Measurements from ENCODE around the gene LIN7A.
"Not testable (repeated sequence)": the region's sequence is repeated elsewhere in the genome, so short reads cannot be mapped to it uniquely, and the experiment has no call there.

The LIN7A gene

DNA sequence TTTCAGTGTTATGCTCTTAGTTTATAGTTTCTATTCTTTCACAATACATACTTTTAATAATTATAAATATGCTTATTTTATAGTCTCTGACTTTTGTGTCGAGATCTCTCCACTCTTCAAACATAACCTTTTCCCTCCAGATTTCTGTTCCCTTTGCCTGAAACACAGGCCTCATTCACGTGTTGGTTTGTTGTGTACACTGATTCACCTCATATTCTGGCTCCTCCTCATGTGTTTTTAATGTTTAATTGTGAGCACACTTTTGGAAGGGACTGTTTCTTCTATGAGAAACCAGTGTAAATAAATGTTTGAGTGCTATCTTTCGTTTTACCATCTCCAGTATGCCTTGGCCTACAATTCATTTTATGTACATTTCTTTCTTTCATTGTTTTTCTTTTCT lies 20.1 kb downstream of the LIN7A start:
- DNase-seq, result no peak

- DNase-seq, result no peak
Measured at GRCh38 chr12:80912901-80913770, 24.6 kb downstream of the LIN7A start.

GRCh38 chr12:80909370-80909769 lies 28.4 kb downstream of the LIN7A start:
- DNase-seq, result no peak

DNA sequence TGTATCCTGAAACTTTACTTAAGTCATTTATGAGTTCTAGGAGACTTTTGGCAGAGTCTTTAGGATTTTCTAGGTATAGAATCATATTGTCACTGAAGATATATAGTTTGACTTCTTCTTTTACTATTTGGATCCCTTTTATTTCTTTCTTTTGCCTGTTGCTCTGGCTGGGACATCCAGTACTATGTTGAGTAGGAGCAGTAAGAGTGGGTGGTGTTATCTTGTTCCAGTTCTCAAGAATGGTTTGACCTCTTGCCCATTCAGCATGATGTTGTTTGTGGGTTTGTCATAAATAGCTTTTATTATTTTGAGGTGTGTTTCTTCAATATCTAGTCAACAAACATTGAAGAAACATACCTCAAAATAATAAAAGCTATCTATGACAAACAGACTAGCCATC lies 35.0 kb downstream of the LIN7A start:
- no peak for DNase-seq

DNA sequence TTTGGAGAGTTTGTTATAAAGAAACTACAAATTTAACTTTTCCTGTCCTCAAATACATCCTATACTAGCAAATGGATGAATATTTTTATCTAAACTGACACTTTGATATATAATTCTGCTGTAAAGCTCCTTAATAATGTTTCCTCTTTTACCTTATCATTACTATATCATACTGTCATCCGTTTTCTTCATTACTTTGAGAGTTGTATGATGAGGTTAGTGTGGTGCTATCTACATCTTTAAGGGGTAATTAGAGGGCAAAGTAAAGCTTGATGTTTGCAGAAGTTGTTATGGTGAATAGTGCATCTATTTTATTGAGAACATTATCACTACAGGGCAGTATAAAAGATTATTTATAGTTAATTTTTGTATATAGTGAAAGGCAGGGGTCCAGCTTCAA lies 36.1 kb downstream of the LIN7A start:
- no peak for DNase-seq

DNA sequence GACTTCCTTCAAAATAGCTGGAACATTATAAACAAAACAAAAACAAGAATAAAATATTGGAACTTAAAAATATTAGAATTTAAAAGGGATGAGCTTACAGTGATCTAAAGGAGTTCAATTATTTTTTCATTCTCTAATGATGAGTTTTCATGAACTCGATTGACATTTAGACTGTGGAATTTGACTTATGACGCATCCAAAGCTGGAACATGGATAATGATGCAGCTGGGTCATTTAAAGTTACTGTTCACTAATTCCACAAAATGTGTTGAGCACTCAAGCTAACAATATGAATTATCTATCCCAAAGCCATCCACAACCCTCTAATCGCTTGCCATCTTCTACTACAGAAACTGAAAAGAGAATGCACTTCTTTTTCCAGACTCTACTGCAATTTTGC lies 42.5 kb downstream of the LIN7A start:
- no peak for DNase-seq

DNA sequence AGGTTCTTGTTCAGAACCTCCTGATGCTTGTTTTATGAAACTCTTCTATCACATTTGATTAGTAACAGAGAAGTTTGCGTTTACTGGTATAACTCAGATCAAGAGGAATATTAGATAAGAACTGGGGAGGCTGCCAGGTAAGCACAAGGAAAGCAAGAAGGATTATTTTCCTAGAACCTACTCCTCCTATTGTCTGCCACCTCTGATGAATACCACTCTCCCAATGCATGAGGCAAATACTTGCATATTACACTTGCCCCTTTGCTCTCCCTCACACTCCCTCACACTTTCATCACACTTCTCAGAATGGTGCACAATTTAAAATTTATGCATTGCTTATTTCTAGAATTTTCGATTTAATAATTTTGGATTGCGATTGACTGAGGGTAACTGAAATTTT lies 43.6 kb downstream of the LIN7A start:
- DNase-seq, result no peak

DNA sequence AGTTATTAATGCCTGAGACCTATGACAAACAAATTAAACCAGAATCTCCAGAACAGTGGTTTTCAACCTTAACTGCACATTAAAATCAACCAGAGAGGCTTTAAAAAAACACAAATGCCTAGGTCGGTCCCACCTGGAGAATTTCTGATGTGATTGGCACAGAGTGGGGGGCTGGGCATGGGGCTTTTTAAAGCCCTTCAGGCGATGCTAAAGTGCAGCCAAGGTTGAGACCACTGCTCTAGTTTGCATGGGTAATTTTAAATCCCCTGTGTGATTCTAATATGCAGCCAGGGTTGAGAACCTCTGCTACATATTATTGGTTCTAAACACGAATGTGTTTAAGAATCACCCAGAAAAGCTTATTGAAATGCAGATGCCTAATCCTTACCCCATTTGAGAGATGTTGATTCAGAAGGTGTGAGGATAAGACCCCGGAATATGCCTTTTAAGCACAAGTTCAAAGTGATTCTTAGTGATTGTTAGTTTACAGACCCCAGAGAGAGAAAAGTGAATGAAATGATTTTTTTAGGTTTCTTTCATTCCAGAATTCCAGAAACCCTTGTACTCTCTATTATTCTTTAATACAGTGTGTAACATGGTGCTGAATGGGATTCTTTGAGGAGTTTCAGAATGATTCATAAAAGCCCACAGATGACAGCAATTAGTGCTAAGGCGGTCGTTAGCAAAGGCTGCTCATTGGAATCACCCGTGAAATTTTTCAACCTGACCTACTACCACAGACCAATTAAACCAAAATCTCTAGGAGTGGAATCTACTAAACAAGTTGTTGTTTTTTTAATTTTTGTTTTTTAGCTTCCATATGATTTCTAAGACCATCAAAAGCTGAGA lies 44.9 kb downstream of the LIN7A start:
- no peak for DNase-seq

DNA sequence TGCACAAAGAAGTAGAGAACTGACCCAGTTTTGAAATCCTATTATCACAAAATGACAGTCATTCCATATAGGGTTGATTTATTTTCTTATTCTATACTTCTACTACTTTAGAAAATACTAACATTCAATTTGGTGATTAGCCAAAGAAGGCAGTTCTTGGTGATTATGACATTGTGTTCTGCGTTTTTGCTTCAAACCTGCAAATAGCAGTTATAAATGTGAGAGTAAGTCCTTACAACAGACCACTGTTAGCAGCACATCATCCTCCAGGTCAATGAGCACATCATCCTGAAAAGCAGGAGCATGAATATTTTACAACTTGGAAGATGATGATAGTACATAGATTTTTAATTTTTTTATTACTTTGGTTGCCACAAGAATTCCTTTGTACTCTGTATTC lies 53.1 kb downstream of the LIN7A start:
- no peak for DNase-seq

- no peak for DNase-seq
Measured at GRCh38 chr12:80881106-80881505, 56.6 kb downstream of the LIN7A start.

DNA sequence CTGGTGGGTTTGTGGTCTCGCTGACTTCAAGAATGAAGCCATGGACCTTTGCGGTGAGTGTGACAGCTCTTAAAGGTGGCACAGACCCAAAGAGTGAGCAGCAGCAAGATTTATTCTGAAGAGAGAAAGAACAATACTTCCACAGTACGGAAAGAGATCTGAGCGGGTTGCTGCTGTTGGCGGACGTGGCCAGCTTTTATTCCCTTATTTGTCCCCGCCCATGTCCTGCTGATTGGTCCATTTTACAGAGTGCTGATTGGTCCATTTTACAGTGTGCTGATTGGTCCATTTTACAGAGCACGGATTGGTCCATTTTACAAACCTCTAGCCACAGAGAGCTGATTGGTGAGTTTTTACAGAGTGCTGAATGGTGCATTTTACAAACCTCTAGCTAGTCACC lies 59.3 kb downstream of the LIN7A start:
- not testable (repeated sequence) for DNase-seq

DNA sequence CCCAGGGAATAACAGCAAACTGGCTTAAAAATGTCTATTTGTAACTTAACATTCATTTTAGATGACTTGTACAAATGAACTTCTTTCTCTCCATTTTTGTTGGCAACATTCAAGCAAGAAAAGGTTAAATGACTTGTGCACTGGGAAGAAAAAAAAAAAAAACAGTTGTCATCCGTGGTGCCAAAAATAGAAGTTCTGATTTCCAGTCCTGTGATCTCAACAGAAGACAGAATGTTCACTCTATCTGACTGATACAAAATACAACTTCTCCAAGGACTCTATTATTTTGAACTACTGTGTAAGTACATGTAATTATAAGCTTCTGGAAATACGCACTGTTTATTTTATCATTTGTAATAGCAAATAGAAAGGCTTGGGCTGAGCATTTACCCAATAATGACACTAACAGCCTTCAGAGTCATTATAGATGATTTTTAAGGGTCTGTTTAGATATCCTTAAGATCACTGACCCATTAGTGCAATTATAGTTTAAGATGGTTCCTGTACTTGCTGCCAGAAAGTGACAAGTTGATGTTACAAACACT lies 59.9 kb downstream of the LIN7A start:
- no peak for DNase-seq

DNA sequence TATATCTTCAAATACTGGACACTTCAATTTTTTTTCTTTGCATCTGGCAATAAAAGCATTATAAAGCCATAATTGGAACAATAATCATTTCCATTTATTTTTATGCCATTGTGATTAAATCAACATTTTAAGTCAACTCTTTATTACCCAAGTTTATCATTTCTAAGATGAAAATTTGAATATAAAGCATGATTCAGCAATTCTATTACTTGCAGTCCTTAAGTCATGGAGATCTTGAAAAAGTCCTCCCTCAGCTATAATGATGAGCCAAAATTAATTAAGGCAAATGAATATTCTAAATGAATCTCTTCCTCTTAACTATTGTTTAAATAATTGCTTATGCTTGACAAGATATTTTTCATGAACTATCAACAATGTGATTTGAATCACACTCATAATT lies 65.7 kb downstream of the LIN7A start:
- no peak for DNase-seq

DNA sequence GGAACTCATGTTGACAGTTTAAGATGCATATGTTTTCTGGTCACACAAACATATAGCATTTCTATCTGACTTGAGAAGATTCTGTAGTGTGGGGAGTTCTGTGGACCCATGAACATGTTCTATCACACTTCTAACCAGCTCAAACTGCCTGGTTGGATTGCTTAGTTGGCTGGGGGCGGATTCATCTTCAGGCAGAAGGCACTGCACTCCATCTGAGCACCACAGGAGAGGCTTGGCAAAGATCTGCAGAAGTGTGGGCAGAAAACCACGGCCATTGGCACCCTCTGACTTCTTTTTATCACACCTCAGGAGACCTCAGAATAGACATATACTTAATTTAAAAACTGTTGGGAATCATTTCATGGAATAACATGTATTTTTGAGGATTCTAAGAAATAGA lies 68.5 kb downstream of the LIN7A start:
- no peak for DNase-seq

DNA sequence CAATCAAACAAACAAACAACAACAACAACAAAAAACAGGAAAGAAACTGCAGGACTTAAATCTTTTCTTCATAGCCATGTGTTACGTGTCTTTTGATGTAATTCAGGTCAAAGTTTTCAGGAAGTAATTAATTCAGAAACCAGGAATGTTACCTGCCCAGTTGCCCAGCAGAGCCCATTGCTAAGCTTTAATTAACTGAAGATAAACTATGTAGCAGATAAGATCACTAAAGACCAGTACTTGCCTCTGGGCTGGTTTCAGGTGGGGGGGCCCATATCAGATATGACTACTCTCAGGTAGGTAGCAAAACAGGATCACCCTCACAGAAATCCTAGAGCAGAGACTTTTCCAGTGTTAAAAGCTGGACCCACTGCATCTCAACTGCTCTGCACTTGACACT lies 69.2 kb downstream of the LIN7A start:
- DNase-seq, result no peak

DNA sequence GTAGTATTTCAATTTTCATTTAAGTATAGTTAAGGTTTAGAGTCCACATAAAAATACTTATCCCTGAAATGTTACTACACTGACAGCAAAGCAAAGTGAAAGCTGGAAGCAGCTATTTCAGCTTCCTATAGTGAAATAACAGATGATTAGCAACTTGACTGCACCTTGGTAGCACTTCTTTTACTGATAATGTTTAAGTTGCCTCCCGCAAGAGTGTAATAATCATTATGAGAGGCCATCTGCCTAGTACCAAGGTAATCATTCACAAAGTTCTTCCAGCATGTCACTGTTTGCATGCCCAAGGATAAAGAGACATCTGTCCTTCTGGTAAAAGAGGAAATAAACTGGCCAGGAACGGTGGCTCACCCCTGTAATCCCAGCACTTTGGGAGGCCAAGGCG lies 69.8 kb downstream of the LIN7A start:
- no peak for DNase-seq

- no peak for DNase-seq
Measured at GRCh38 chr12:80864046-80864735, 73.5 kb downstream of the LIN7A start.

- DNase-seq, result no peak
Measured at GRCh38 chr12:80862531-80862930, 75.2 kb downstream of the LIN7A start.

DNA sequence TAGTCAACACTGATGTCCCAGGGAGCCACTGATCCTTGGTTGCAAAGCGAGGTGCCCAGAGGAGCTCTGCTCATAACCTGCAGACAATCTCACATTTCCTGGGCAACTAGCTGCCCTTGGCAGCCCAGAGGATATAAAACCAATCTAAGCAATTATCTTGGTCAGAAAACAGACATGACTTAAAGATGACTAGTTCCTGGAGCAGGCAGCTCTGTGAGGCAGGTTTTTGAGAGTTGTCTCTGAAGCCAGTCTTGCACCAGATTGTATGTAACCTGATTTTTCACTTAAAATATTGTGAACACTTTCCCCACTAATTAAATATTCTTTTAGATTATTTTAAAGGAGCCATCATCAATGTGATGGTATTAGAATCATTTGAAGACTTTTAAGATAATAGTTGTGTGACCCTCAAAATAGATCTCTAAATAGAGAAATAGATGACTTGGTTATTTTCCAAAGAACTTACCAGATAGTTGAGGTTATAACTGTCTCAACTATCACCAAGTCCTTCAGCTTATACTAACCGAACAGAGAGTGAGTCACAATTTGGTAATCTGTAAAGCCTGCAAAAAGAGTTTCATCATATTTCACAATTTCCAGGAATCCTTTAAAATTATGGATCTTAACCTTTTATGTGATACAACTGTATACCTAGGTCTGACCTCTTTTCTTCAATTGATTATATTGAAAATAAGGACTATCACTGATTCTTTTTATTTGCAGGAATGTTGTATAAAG lies 75.9 kb downstream of the LIN7A start:
- no peak for DNase-seq

DNA sequence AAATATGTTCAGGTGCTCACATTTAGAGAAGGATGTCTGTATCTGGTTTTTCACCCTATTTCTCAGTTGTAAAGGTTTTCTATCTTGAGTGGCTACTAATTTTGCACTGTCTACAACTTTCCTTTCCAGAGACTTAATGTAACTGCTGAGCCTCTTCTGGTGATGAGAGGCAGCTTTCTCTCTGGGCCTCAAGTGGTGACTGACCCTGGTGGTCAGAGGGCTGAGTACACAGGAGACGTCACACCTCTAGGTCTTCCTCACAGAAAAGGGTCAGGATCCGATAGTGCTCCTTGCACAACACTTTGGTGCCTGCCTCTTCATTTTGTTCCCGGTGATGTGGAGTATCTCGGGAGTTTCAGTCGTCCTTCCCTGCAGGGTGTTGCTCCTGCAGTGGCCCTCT lies 76.8 kb downstream of the LIN7A start:
- no peak for DNase-seq

- no peak for DNase-seq
Measured at GRCh38 chr12:80860206-80860605, 77.5 kb downstream of the LIN7A start.

GRCh38 chr12:80858356-80858755 lies 79.4 kb downstream of the LIN7A start:
- no peak for DNase-seq

GRCh38 chr12:80857311-80857710 lies 80.4 kb downstream of the LIN7A start:
- DNase-seq, result no peak

All from activated T-cell treated with anti-CD3 and anti-CD28 coated beads, Interleukin-2, amount 50 U/mL, for 1 hour (primary cell).